Measurements from ENCODE around the gene L1TD1.

DNA sequence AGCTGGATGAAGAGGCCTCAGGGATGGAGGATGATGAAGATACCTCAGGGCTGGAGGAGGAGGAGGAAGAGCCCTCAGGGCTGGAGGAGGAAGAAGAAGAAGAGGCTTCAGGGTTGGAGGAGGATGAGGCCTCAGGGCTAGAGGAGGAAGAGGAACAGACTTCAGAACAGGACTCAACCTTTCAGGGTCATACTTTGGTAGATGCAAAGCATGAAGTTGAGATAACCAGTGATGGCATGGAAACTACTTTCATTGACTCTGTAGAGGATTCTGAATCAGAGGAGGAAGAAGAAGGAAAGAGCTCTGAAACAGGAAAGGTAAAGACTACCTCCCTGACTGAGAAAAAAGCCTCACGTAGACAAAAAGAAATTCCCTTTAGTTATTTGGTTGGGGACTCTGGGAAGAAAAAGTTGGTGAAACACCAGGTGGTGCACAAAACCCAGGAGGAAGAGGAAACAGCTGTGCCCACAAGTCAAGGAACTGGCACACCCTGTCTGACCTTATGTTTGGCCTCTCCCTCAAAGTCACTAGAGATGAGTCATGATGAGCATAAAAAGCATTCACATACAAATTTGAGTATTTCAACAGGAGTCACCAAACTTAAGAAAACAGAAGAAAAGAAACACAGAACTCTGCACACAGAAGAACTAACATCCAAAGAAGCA lies 15.4 kb downstream of the L1TD1 start:
- TF ChIP-seq POLR2A (IDR thresholded peaks at IDR 0.05) (no peak), POLR2AphosphoS5 (IDR thresholded peaks at IDR 0.05) (no peak)

Data from transverse colon (tissue), 3 donors.